Measurements from ENCODE around the gene HPS1. TPM values are rescaled to one million over a fixed set of nuclear protein-coding genes. Genes with fewer than 3 reads are reported as not detected.

Gene HPS1
- total RNA-seq, 1 donor from 2014 or later = 64.0 TPM

- Histone ChIP-seq H3K27me3 (ENCODE audit: control insufficient read depth, insufficient read depth, low read length) (no peaks in the 10 kb centered on the region), H3K36me3 (ENCODE audit: control insufficient read depth, insufficient read depth, low read length) (no peaks in the 10 kb centered on the region), H3K4me3 (ENCODE audit: low read depth, low read length) (no peak overlapping the region)
- no peak for TF ChIP-seq CTCF (IDR thresholded peaks at IDR 0.05; ENCODE audit: insufficient read depth, low read length, poor library complexity, severe bottlenecking)
- DNase-seq (ENCODE audit: low read depth) = no peak
Measured at GRCh38 chr10:98417973-98418664, 28.6 kb downstream of the HPS1 start.

- Histone ChIP-seq H3K4me3 (ENCODE audit: low read depth, low read length) (no peak overlapping the region), H3K36me3 (ENCODE audit: control insufficient read depth, insufficient read depth, low read length) (no peaks in the 10 kb centered on the region), H3K27me3 (ENCODE audit: control insufficient read depth, insufficient read depth, low read length) (no peaks in the 10 kb centered on the region)
- DNase-seq (ENCODE audit: low read depth) = no peak
- no peak for TF ChIP-seq CTCF (IDR thresholded peaks at IDR 0.05; ENCODE audit: insufficient read depth, low read length, poor library complexity, severe bottlenecking)
Measured at GRCh38 chr10:98417481-98417959, 29.2 kb downstream of the HPS1 start.

- Histone ChIP-seq H3K36me3 (ENCODE audit: control insufficient read depth, insufficient read depth, low read length) (no peaks in the 10 kb centered on the region), H3K4me3 (ENCODE audit: low read depth, low read length) (no peak overlapping the region), H3K27me3 (ENCODE audit: control insufficient read depth, insufficient read depth, low read length) (no peaks in the 10 kb centered on the region)
- DNase-seq (ENCODE audit: low read depth) = no peak
- no peak for TF ChIP-seq CTCF (IDR thresholded peaks at IDR 0.05; ENCODE audit: insufficient read depth, low read length, poor library complexity, severe bottlenecking)
Measured at GRCh38 chr10:98416606-98417388, 29.9 kb downstream of the HPS1 start.

GRCh38 chr10:98415731-98416119, 31.0 kb downstream of the HPS1 start:
- H3K4me3 ChIP-seq (ENCODE audit: low read depth, low read length) = no peak overlapping the region
- H3K27me3 ChIP-seq (ENCODE audit: control insufficient read depth, insufficient read depth, low read length) = no peaks in the 10 kb centered on the region
- no peak for TF ChIP-seq CTCF (IDR thresholded peaks at IDR 0.05; ENCODE audit: insufficient read depth, low read length, poor library complexity, severe bottlenecking)
- DNase-seq (ENCODE audit: low read depth) = no peak
- no peaks in the 10 kb centered on the region for H3K36me3 ChIP-seq (ENCODE audit: control insufficient read depth, insufficient read depth, low read length)

- Histone ChIP-seq H3K4me3 (ENCODE audit: low read depth, low read length) (peak within 1 kb of the TSS; percentile 60), H3K27me3 (ENCODE audit: control insufficient read depth, insufficient read depth, low read length) (no peaks in the 10 kb centered on the region), H3K36me3 (ENCODE audit: control insufficient read depth, insufficient read depth, low read length) (no peaks in the 10 kb centered on the region)
- DNase-seq (ENCODE audit: low read depth) = peak; percentile 74
- TF ChIP-seq CTCF (IDR thresholded peaks at IDR 0.05; ENCODE audit: insufficient read depth, low read length, poor library complexity, severe bottlenecking) = no peak
Measured at GRCh38 chr10:98414932-98415730, 31.6 kb downstream of the HPS1 start, which contains the start of gene PYROXD2. Gene PYROXD2, minus strand, starts transcription at chr10:98415182. Its CDS starts 47 bp downstream, at chr10:98415135.
